ENCODE measurements around the gene DSP. TPM values are rescaled to one million over a fixed set of nuclear protein-coding genes. Genes with fewer than 3 reads are reported as not detected.

The DSP gene
- polyA plus RNA-seq, 1 donor (not counting 4 experiments of a cell fraction or from before 2014, with no cell fraction given): 255 TPM

- TF ChIP-seq CTCF (optimal IDR thresholded peaks at IDR 0.05 in 1 of 3, IDR thresholded peaks at IDR 0.05 in 1 of 3, conservative IDR thresholded peaks at IDR 0.05 in 1 of 3; ENCODE audit: extremely low read depth in 1 of 3, insufficient read depth in 2 of 3, low read length in 3 of 3) (no peak), EZH2 (IDR thresholded peaks at IDR 0.05; ENCODE audit: low read length) (no peak)
- no peak overlapping the region for H3K4me3 ChIP-seq (ENCODE audit: control insufficient read depth in 2 of 3, extremely low read depth in 1 of 3, insufficient read depth in 2 of 3, low read depth in 1 of 3, low read length in 3 of 3)
- H3K79me2 ChIP-seq (ENCODE audit: control insufficient read depth, insufficient read depth, low read length): no peaks in the 10 kb centered on the region
- no peak overlapping the region for H3K27ac ChIP-seq (ENCODE audit: control insufficient read depth, insufficient read depth, low read length)
- DNase-seq (ENCODE audit: low read depth, low spot score) (no peak), FAIRE-seq (no peak)
- H3K27me3 ChIP-seq (ENCODE audit: control insufficient read depth, extremely low read depth, insufficient read depth, low read length): no peaks in the 10 kb centered on the region
- no peak overlapping the region for H3K9ac ChIP-seq (ENCODE audit: control insufficient read depth, extremely low read depth, insufficient read depth, low read length)
- no peak overlapping the region for H2AFZ ChIP-seq (ENCODE audit: control insufficient read depth, low read length)
- H3K4me2 ChIP-seq (ENCODE audit: control insufficient read depth, extremely low read depth, insufficient read depth, low read depth, low read length): no peak overlapping the region
- peaks cover 12% of the 10 kb centered on the region for H3K4me1 ChIP-seq (ENCODE audit: control insufficient read depth, extremely low read depth, insufficient read depth, low read length)
- H3K9me3 ChIP-seq (ENCODE audit: control insufficient read depth, low read depth, low read length): no peaks in the 10 kb centered on the region
- H4K20me1 ChIP-seq (ENCODE audit: control insufficient read depth, extremely low read depth, insufficient read depth, low read length): no peaks in the 10 kb centered on the region
- no peaks in the 10 kb centered on the region for H3K9me1 ChIP-seq (ENCODE audit: control insufficient read depth, extremely low read depth, insufficient read depth, low read length)
- no peaks in the 10 kb centered on the region for H3K36me3 ChIP-seq (ENCODE audit: control insufficient read depth in 2 of 2, extremely low read depth in 1 of 2, insufficient read depth in 2 of 2, low read length in 2 of 2)
- dilution Hi-C loops (cut with MboI; ENCODE audit: extremely low pct_ligation_motif_present, low sequenced_read_pairs): no loop called here
Measured at GRCh38 chr6:7513529-7513928, 27.9 kb upstream of the DSP start.

GRCh38 chr6:7515363-7515762 is 26.1 kb upstream of the DSP start:
- H2AFZ ChIP-seq (ENCODE audit: control insufficient read depth, low read length): peak overlapping the region; percentile 53
- FAIRE-seq (peak; percentile 51), DNase-seq (ENCODE audit: low read depth, low spot score) (no peak)
- TF ChIP-seq EZH2 (IDR thresholded peaks at IDR 0.05; ENCODE audit: low read length) (no peak), CTCF (optimal IDR thresholded peaks at IDR 0.05 in 1 of 3, IDR thresholded peaks at IDR 0.05 in 1 of 3, conservative IDR thresholded peaks at IDR 0.05 in 1 of 3; ENCODE audit: extremely low read depth in 1 of 3, insufficient read depth in 2 of 3, low read length in 3 of 3) (no peak)
- no peaks in the 10 kb centered on the region for H4K20me1 ChIP-seq (ENCODE audit: control insufficient read depth, extremely low read depth, insufficient read depth, low read length)
- no peaks in the 10 kb centered on the region for H3K79me2 ChIP-seq (ENCODE audit: control insufficient read depth, insufficient read depth, low read length)
- no peaks in the 10 kb centered on the region for H3K9me3 ChIP-seq (ENCODE audit: control insufficient read depth, low read depth, low read length)
- H3K4me1 ChIP-seq (ENCODE audit: control insufficient read depth, extremely low read depth, insufficient read depth, low read length): peaks cover 12% of the 10 kb centered on the region
- no peak overlapping the region for H3K9ac ChIP-seq (ENCODE audit: control insufficient read depth, extremely low read depth, insufficient read depth, low read length)
- no peak overlapping the region for H3K4me3 ChIP-seq (ENCODE audit: control insufficient read depth in 2 of 3, extremely low read depth in 1 of 3, insufficient read depth in 2 of 3, low read depth in 1 of 3, low read length in 3 of 3)
- no peak overlapping the region for H3K4me2 ChIP-seq (ENCODE audit: control insufficient read depth, extremely low read depth, insufficient read depth, low read depth, low read length)
- no peaks in the 10 kb centered on the region for H3K36me3 ChIP-seq (ENCODE audit: control insufficient read depth in 2 of 2, extremely low read depth in 1 of 2, insufficient read depth in 2 of 2, low read length in 2 of 2)
- H3K27ac ChIP-seq (ENCODE audit: control insufficient read depth, insufficient read depth, low read length): no peak overlapping the region
- no peaks in the 10 kb centered on the region for H3K27me3 ChIP-seq (ENCODE audit: control insufficient read depth, extremely low read depth, insufficient read depth, low read length)
- dilution Hi-C loops (cut with MboI; ENCODE audit: extremely low pct_ligation_motif_present, low sequenced_read_pairs): no loop called here
- no peaks in the 10 kb centered on the region for H3K9me1 ChIP-seq (ENCODE audit: control insufficient read depth, extremely low read depth, insufficient read depth, low read length)

Measured in keratinocyte (primary cell).